Stomach (tissue), 4 donors: Measurements from ENCODE around the gene TBC1D5.

Source experiments
- POLR2A ChIP-seq, 4 donors: fragments of 450-650 bp; IDR thresholded peaks; one replicate each; pipeline ENCODE4 v1.6.1; 2016; ENCODE audit warnings: antibody characterized with exemption in 4 of 4, control low read depth in 2 of 4, mild to moderate bottlenecking in 1 of 4, moderate library complexity in 1 of 4
- TF ChIP-seq, protein P1 (sequence below), 7 experiments: fragments of 450-650 bp in 4 of 7; fragments of 200-600 bp in 3 of 7; sonication (generic) in 3 of 7; IDR thresholded peaks; one replicate each; pipeline ENCODE4 v1.5.1; 2016 to 2019; ENCODE audit warnings: antibody characterized with exemption in 7 of 7, control low read depth in 2 of 7, mild to moderate bottlenecking in 1 of 7

DNA sequence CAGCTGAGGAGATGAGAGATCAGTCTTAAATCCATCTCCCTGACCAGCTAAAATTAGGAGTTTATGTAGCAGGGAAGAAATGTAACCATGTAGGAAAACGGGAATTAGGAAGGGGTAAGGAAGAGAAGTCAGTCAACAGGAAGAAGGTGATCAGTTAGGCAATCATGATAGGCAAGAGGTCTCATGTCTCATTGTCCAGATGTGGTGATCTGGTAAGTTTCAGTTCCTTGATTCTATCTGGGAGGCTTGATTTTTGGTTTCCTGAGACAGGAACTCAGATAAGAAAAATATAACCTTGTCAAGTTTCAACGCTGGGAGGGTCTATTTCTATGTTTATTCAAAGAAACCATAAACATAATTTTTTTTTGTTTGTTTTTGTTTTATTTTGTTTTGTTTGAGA is 40.3 kb upstream of the TBC1D5 start:
- TF ChIP-seq, protein P1, sequence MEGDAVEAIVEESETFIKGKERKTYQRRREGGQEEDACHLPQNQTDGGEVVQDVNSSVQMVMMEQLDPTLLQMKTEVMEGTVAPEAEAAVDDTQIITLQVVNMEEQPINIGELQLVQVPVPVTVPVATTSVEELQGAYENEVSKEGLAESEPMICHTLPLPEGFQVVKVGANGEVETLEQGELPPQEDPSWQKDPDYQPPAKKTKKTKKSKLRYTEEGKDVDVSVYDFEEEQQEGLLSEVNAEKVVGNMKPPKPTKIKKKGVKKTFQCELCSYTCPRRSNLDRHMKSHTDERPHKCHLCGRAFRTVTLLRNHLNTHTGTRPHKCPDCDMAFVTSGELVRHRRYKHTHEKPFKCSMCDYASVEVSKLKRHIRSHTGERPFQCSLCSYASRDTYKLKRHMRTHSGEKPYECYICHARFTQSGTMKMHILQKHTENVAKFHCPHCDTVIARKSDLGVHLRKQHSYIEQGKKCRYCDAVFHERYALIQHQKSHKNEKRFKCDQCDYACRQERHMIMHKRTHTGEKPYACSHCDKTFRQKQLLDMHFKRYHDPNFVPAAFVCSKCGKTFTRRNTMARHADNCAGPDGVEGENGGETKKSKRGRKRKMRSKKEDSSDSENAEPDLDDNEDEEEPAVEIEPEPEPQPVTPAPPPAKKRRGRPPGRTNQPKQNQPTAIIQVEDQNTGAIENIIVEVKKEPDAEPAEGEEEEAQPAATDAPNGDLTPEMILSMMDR (IDR thresholded peaks at IDR 0.05): no peak
- TF ChIP-seq POLR2A (IDR thresholded peaks at IDR 0.05): no peak
